Suppressor macrophage treated with lipopolysaccharide for 1 hour (primary cell): Measurements from ENCODE around the gene IL16.

ENCODE experiments used
- DNase-seq, 3 donors: peaks; one replicate each; pipeline ENCODE4 v3.0.0-alpha.2; 2020 to 2022

The IL16 gene

GRCh38 chr15:81209635-81210034, 13.0 kb downstream of the IL16 start:
- no peak for DNase-seq

GRCh38 chr15:81211376-81211775, 14.7 kb downstream of the IL16 start:
- DNase-seq, result no peak

- DNase-seq, result no peak
Measured at GRCh38 chr15:81213982-81214381, 17.3 kb downstream of the IL16 start.

GRCh38 chr15:81215531-81215930, 18.9 kb downstream of the IL16 start:
- DNase-seq, result no peak

- DNase-seq, result no peak
Measured at GRCh38 chr15:81215983-81216382, 19.3 kb downstream of the IL16 start.

- DNase-seq, result no peak
Measured at GRCh38 chr15:81216422-81216821, 19.7 kb downstream of the IL16 start.

GRCh38 chr15:81221449-81221848, 24.8 kb downstream of the IL16 start:
- no peak for DNase-seq

- DNase-seq, result no peak
Measured at GRCh38 chr15:81222007-81222406, 25.3 kb downstream of the IL16 start.

- no peak for DNase-seq
Measured at GRCh38 chr15:81223346-81223971, 26.8 kb downstream of the IL16 start.

- DNase-seq, result no peak
Measured at GRCh38 chr15:81224232-81224631, 27.6 kb downstream of the IL16 start.

- DNase-seq, result peak; percentile 70 to 73 (median 72)
Measured at GRCh38 chr15:81225161-81225671, 28.5 kb downstream of the IL16 start.

- no peak for DNase-seq
Measured at GRCh38 chr15:81227716-81228115, 31.0 kb downstream of the IL16 start.

GRCh38 chr15:81229586-81229985, 32.9 kb downstream of the IL16 start:
- peak; percentile 34 to 36 (median 34) for DNase-seq

- DNase-seq, result no peak
Measured at GRCh38 chr15:81235276-81236123, 38.8 kb downstream of the IL16 start.

- DNase-seq, result no peak
Measured at GRCh38 chr15:81239190-81239589, 42.5 kb downstream of the IL16 start.

- no peak for DNase-seq
Measured at GRCh38 chr15:81242778-81243177, 46.1 kb downstream of the IL16 start.

GRCh38 chr15:81244306-81244705, 47.6 kb downstream of the IL16 start:
- DNase-seq, result no peak

GRCh38 chr15:81253846-81254245, 57.2 kb downstream of the IL16 start:
- DNase-seq, result no peak

- DNase-seq, result no peak
Measured at GRCh38 chr15:81254277-81254915, 57.7 kb downstream of the IL16 start.

- peak; percentile 59 to 81 (median 77) for DNase-seq
Measured at GRCh38 chr15:81254916-81255290, 58.2 kb downstream of the IL16 start.

- no peak for DNase-seq
Measured at GRCh38 chr15:81255315-81255957, 58.8 kb downstream of the IL16 start.

- no peak for DNase-seq
Measured at GRCh38 chr15:81255958-81256320, 59.3 kb downstream of the IL16 start.

GRCh38 chr15:81256916-81257315, 60.2 kb downstream of the IL16 start:
- peak; percentile 39 to 68 (median 64) for DNase-seq
